ENCODE data around the gene TANK. TPM values are rescaled to one million over a fixed set of nuclear protein-coding genes. Genes with fewer than 3 reads are reported as not detected.

Gene TANK
- total and polyA plus RNA-seq, 2 of the 13 experiments (the other 11 are each of a cell fraction or from before 2014, with no cell fraction given): 66.9 to 96.1 TPM

- TF ChIP-seq NR2C2 (CRISPR knock-in tag; IDR thresholded peaks at IDR 0.05; ENCODE audit: borderline replicate concordance) (peak; percentile 73; the same call in 1 of the 2 replicates), RAD21 (CRISPR knock-in tag; IDR thresholded peaks at IDR 0.05) (peak; percentile 16; the same call in 1 of the 2 replicates), ZNF253 (CRISPR knock-in tag; IDR thresholded peaks at IDR 0.05; ENCODE audit: borderline replicate concordance) (0 out of 2 replicates have a peak, but pooled peaks have one; percentile 27), HES4 (CRISPR knock-in tag; IDR thresholded peaks at IDR 0.05; ENCODE audit: borderline replicate concordance) (0 out of 2 replicates have a peak, but pooled peaks have one; percentile 45), ZKSCAN5 (CRISPR knock-in tag; IDR thresholded peaks at IDR 0.05) (peak; percentile 73; the same call in 1 of the 2 replicates), TAF1 (CRISPR knock-in tag; IDR thresholded peaks at IDR 0.05) (peak; percentile 42; the same call in 1 of the 2 replicates), MAX (IDR thresholded peaks at IDR 0.05) (peak; percentile 74), NRL (CRISPR knock-in tag; IDR thresholded peaks at IDR 0.05; ENCODE audit: borderline replicate concordance) (0 out of 2 replicates have a peak, but pooled peaks have one; percentile 27), ZNF687 (CRISPR knock-in tag; IDR thresholded peaks at IDR 0.05) (peak; percentile 86), KDM2A (CRISPR knock-in tag; IDR thresholded peaks at IDR 0.05; ENCODE audit: borderline replicate concordance, low read depth) (peak; percentile 58), ZNF274 (CRISPR knock-in tag; IDR thresholded peaks at IDR 0.05) (peak; percentile 68; the same call in 1 of the 2 replicates), ZNF414 (CRISPR knock-in tag; IDR thresholded peaks at IDR 0.05) (0 out of 2 replicates have a peak, but pooled peaks have one; percentile 51), PHF21A (CRISPR knock-in tag; IDR thresholded peaks at IDR 0.05) (peak; percentile 39; the same call in 1 of the 2 replicates), KDM5A (IDR thresholded peaks at IDR 0.05; ENCODE audit: borderline replicate concordance, low read length) (0 out of 2 replicates have a peak, but pooled peaks have one; percentile 47), ZMYM4 (CRISPR knock-in tag; IDR thresholded peaks at IDR 0.05) (peak; percentile 25; the same call in 1 of the 2 replicates), SALL1 (CRISPR knock-in tag; IDR thresholded peaks at IDR 0.05) (peak; percentile 75), UBTF (CRISPR knock-in tag; IDR thresholded peaks at IDR 0.05) (peak; percentile 95), ZNF317 (CRISPR knock-in tag; IDR thresholded peaks at IDR 0.05) (0 out of 2 replicates have a peak, but pooled peaks have one; percentile 34), RBFOX2 (IDR thresholded peaks at IDR 0.05; ENCODE audit: low read depth, low read length) (peak; percentile 52), ZNF607 (CRISPR knock-in tag; IDR thresholded peaks at IDR 0.05; ENCODE audit: borderline replicate concordance) (peak; percentile 53; the same call in 1 of the 2 replicates), TEAD3 (CRISPR knock-in tag; optimal IDR thresholded peaks at IDR 0.05; ENCODE audit: borderline replicate concordance) (peak; percentile 52)
Observed at GRCh38 chr2:161244387-161245260, 84.4 kb downstream of the TANK start (continued).

All from HepG2 (cell line).